Cardiac atrium fibroblast (primary cell): Measurements from ENCODE around the gene DNAJC25. TPM values are rescaled to one million over a fixed set of nuclear protein-coding genes. Genes with fewer than 3 reads are reported as not detected.

Experiments
- total RNA-seq: library from RNA; depleted of rRNA; stranded (reverse); fragments of >200 nt; gene quantifications from 2 replicates; pipeline ENCODE4 v1.2.3, GENCODE V29; 2015

The DNAJC25 gene
- 11.6 and 11.8 TPM in 2 replicates for total RNA-seq

GRCh38 chr9:111631214-111631971 lies at the start of gene DNAJC25:
Gene DNAJC25 (plus strand): TSS chr9:111631334. CDS start chr9:111631408, 74 bp downstream.

GRCh38 chr9:111599092-111599954 lies 31.8 kb upstream of the DNAJC25 start, which contains the start of gene PTGR1:
Gene PTGR1 (minus strand): TSS chr9:111599647. CDS start chr9:111597422, 2,225 bp downstream.

GRCh38 chr9:111661150-111661801 lies 30.1 kb downstream of the DNAJC25 start, which contains the start of gene GNG10:
Gene GNG10 (plus strand): TSS chr9:111661605. CDS start chr9:111661635, 30 bp downstream.

Other genes starting within 250 kb of the DNAJC25 start
- 49.1 and 79.4 TPM in 2 replicates for gene ECPAS, start 147.0 kb upstream of the DNAJC25 start, total RNA-seq
- gene ZNF483, start 106.2 kb upstream of the DNAJC25 start, total RNA-seq, result under 0.01 and 0.18 TPM in 2 replicates
- 90.4 and 112 TPM in 2 replicates for gene PTGR1, start 31.7 kb upstream of the DNAJC25 start, total RNA-seq
- 96.8 and 109 TPM in 2 replicates for gene GNG10, start 30.3 kb downstream of the DNAJC25 start, total RNA-seq
- not detected in 2 replicates for gene SHOC1, start 163.6 kb downstream of the DNAJC25 start, total RNA-seq